Peyer's patch (tissue), 4 donors: ENCODE results near the gene PRKCG.

ENCODE experiments used
- POLR2A ChIP-seq, 2 donors: fragments of 450-650 bp; IDR thresholded peaks; one replicate each; pipeline ENCODE4 v1.5.1; 2017; ENCODE audit warnings: antibody characterized with exemption in 2 of 2, mild to moderate bottlenecking in 2 of 2, moderate library complexity in 2 of 2
- TF ChIP-seq, protein P1 (sequence below), 6 experiments: fragments of 450-650 bp in 4 of 6; fragments of 200-600 bp in 2 of 6; sonication (generic) in 1 of 6; IDR thresholded peaks; one replicate each; pipeline ENCODE4 v1.5.1; 2017 to 2019; ENCODE audit warnings: antibody characterized with exemption in 6 of 6, mild to moderate bottlenecking in 3 of 6, moderate library complexity in 1 of 6

DNA sequence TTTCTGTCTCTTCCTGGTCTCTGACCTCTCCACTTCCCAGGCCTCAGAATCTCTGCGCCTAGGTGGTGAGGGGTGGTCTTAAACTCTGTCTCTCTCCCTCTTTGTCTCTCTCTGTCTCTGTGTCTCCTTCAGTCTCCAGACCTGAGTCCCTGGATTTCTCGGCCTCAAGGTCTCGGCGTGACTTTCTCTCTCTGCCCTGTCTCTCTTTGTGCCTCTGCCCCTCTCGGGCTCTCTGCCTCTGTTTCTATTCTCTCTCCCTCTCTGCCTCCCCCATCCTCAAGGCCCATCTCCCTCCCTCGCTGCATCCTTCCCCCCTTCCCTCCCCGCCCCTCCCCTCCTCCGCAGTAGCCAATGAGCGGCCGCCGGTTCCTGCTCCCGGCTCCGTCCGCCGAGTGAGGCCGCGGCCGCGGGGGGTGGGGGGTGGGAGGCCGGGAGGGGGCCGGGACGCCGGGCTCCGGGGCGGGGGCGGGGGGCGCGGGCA is 27.0 kb downstream of the PRKCG start, which contains the start of gene CACNG7:
- TF ChIP-seq POLR2A (IDR thresholded peaks at IDR 0.05) = no peak
- TF ChIP-seq, protein P1, sequence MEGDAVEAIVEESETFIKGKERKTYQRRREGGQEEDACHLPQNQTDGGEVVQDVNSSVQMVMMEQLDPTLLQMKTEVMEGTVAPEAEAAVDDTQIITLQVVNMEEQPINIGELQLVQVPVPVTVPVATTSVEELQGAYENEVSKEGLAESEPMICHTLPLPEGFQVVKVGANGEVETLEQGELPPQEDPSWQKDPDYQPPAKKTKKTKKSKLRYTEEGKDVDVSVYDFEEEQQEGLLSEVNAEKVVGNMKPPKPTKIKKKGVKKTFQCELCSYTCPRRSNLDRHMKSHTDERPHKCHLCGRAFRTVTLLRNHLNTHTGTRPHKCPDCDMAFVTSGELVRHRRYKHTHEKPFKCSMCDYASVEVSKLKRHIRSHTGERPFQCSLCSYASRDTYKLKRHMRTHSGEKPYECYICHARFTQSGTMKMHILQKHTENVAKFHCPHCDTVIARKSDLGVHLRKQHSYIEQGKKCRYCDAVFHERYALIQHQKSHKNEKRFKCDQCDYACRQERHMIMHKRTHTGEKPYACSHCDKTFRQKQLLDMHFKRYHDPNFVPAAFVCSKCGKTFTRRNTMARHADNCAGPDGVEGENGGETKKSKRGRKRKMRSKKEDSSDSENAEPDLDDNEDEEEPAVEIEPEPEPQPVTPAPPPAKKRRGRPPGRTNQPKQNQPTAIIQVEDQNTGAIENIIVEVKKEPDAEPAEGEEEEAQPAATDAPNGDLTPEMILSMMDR (IDR thresholded peaks at IDR 0.05) = no peak
